AG04450 (cell line): Measurements from ENCODE around the gene NT5DC3. TPM values are rescaled to one million over a fixed set of nuclear protein-coding genes. Genes with fewer than 3 reads are reported as not detected.

Source experiments
- CTCF ChIA-PET: fragments of 300-600, 350-600 bp; formaldehyde crosslinking; extraction: SDS; loops from one replicate; lab custom pipeline; 2022; ENCODE audit warnings: antibody characterized with exemption, inconsistent platforms; lab: Charles Lee
- POLR2A ChIA-PET: fragments of 350-600 bp; formaldehyde crosslinking; extraction: SDS; loops from one replicate; lab custom pipeline; 2021; ENCODE audit warnings: antibody characterized with exemption, inconsistent platforms; lab: Yijun Ruan, JAX
- DNase-seq: peaks from one replicate; pipeline ENCODE4 v3.0.0-alpha.2; 2011; ENCODE audit warnings: low read depth, low spot score
- H3K27ac ChIP-seq: one replicate; pipeline ENCODE4 v1.5.1; 2012; ENCODE audit warnings: low read depth, low read length, control low read depth
- H3K27me3 ChIP-seq: one replicate; pipeline ENCODE4 v1.6.0; 2012; ENCODE audit warnings: low read length; ENCODE audit not compliant: control insufficient read depth, insufficient read depth
- H3K4me3 ChIP-seq: 2 replicates; pipeline ENCODE4 v1.5.1; 2011; ENCODE audit warnings: mild to moderate bottlenecking, low read depth, low read length, control low read depth
- H3K9me3 ChIP-seq: 2 replicates; pipeline ENCODE4 v1.5.1; 2012; ENCODE audit warnings: low read length; ENCODE audit not compliant: control insufficient read depth, insufficient read depth
- polyA plus RNA-seq: library from polyadenylated mRNA; depleted of rRNA; stranded (reverse); fragments of >200 nt; gene quantifications from 2 replicates; pipeline ENCODE4 v1.2.3, GENCODE V29; 2011
- TF ChIP-seq, protein P1 (sequence below): IDR thresholded peaks from 2 replicates; pipeline ENCODE4 v1.5.1; 2011; ENCODE audit warnings: low read depth, low read length, control low read depth, inconsistent platforms

The NT5DC3 gene
- polyA plus RNA-seq, 1 experiment: 2.8 TPM

DNA sequence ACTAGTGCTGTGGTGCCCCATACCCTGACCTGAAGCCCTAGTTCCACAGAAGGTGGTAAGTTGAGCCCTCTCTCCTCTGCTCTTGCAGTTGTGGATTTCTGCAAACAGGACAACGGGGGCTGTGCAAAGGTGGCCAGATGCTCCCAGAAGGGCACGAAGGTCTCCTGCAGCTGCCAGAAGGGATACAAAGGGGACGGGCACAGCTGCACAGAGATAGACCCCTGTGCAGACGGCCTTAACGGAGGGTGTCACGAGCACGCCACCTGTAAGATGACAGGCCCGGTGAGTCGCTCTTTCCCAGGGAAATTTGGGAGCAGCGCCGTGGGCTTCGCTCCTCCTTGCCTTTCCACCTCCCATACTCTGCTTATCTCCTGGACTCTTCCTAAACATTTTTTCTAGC lies 92.2 kb downstream of the NT5DC3 start:
- H3K27me3 ChIP-seq: no peaks in the 10 kb centered on the region
- POLR2A ChIA-PET: no interaction called here
- TF ChIP-seq, protein P1, sequence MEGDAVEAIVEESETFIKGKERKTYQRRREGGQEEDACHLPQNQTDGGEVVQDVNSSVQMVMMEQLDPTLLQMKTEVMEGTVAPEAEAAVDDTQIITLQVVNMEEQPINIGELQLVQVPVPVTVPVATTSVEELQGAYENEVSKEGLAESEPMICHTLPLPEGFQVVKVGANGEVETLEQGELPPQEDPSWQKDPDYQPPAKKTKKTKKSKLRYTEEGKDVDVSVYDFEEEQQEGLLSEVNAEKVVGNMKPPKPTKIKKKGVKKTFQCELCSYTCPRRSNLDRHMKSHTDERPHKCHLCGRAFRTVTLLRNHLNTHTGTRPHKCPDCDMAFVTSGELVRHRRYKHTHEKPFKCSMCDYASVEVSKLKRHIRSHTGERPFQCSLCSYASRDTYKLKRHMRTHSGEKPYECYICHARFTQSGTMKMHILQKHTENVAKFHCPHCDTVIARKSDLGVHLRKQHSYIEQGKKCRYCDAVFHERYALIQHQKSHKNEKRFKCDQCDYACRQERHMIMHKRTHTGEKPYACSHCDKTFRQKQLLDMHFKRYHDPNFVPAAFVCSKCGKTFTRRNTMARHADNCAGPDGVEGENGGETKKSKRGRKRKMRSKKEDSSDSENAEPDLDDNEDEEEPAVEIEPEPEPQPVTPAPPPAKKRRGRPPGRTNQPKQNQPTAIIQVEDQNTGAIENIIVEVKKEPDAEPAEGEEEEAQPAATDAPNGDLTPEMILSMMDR: no peak
- no peak overlapping the region for H3K4me3 ChIP-seq
- H3K27ac ChIP-seq: no peak overlapping the region
- CTCF ChIA-PET: no interaction called here
- H3K9me3 ChIP-seq: no peaks in the 10 kb centered on the region
- no peak for DNase-seq

DNA sequence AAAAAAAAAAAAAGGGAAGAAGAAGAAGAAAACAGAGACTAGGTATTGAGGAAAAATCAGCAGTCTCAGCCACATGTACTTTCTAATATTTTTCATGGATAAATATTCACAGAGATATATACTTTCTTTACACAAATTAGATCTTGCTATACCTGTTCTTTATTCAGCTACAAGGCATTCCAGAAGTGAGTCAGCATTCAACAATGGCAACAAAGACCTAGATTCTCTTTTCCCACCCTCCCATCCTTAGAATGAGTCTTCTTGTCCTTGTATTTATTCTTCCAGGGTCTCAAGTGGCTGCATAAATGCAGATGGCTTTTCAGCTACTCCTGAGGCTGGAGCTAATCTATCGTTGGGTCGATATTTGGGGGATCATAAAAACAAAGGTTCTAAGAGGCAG lies 93.0 kb downstream of the NT5DC3 start:
- TF ChIP-seq, protein P1: no peak
- CTCF ChIA-PET: no interaction called here
- POLR2A ChIA-PET: no interaction called here
- no peak for DNase-seq
- H3K4me3 ChIP-seq: no peak overlapping the region
- H3K27ac ChIP-seq: no peak overlapping the region
- H3K9me3 ChIP-seq: no peaks in the 10 kb centered on the region
- H3K27me3 ChIP-seq: no peaks in the 10 kb centered on the region

DNA sequence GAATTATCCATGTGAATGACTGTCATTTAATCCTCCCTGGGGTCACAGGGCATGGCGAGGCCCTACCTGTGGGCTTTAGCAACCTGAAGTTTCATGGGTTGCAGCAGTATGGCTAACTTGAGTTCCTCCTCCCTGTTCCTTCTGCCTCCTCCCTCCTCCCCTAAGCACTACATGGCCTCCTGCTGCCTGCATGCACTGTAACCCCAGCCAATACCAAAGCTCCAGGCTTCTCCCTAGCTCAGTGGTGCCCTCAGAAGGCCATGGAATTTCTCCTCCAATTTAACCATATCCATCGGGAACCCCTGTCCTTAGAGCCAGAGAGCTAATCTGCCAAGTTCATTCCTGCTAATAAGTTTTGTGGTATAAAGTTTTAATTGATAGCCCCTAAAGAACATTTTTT lies 95.1 kb downstream of the NT5DC3 start:
- Histone ChIP-seq H3K27ac (no peak overlapping the region), H3K27me3 (peaks cover under 1% of the 10 kb centered on the region), H3K9me3 (no peaks in the 10 kb centered on the region), H3K4me3 (no peak overlapping the region)
- ChIA-PET POLR2A (no interaction called here), CTCF (no interaction called here)
- no peak for DNase-seq
- TF ChIP-seq, protein P1: no peak

DNA sequence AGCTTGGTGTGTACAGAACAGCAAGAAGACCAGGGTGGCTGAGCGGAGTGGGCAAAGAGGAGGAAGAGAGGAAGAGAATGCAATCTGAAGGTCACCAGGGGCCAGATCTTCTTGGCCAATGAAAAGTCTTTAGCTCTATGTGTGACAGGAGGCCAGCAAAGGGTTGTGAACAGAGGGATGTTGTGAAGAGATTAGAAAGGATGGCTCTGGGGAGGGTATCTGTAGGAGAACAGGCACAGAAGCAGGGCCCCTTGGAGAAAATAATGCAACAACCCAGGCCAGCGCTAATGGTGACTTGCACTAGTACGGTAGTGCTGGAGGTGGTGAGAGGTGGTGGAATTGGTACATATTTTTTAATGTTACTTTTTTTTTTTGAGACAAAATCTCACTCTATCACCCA lies 97.2 kb downstream of the NT5DC3 start:
- DNase-seq: no peak
- TF ChIP-seq, protein P1: no peak
- CTCF ChIA-PET: interaction anchor here (1.0 kb wide), 1 partner anchor 127 kb away, joined by 3 read pairs; no protein-coding TSS in a partner anchor
- Histone ChIP-seq H3K4me3 (no peak overlapping the region), H3K27ac (no peak overlapping the region), H3K27me3 (peaks cover 2% of the 10 kb centered on the region), H3K9me3 (no peaks in the 10 kb centered on the region)
- POLR2A ChIA-PET: no interaction called here

DNA sequence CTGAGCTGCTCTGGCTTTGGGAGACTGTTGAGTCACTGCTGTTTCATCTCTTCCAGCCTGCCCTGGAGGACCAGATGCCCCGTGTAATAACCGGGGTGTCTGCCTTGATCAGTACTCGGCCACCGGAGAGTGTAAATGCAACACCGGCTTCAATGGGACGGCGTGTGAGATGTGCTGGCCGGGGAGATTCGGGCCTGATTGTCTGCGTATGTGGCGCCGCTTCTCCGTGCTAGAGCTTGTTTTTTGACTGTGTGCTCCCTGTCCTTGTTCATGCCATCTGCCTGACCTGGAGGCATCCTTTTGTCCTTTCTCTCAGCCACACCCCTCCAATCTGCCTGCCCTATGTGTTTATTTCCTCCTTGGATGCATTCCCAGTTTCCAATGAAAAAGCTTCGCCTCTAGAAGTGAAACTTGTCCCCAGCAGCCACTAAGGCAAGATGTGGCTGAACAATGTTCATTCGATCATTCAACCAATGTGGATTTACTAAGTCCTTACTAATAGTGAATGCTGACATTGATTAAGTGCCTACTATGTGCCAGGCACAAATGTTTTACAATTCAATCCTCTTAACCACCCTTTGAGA lies 98.6 kb downstream of the NT5DC3 start:
- TF ChIP-seq, protein P1: no peak
- ChIA-PET POLR2A (no interaction called here), CTCF (interaction anchor here (1.0 kb wide), 2 partner anchors 24 to 128 kb away, joined by 3 read pairs; no protein-coding TSS in a partner anchor)
- DNase-seq: no peak
- H3K4me3 ChIP-seq: no peak overlapping the region
- peaks cover 2% of the 10 kb centered on the region for H3K27me3 ChIP-seq
- H3K9me3 ChIP-seq: no peaks in the 10 kb centered on the region
- no peak overlapping the region for H3K27ac ChIP-seq
